IPS DF 4.7 (cell line): Measurements from ENCODE around the gene AK4.
"Not testable (repeated sequence)": the region's sequence is repeated elsewhere in the genome, so short reads cannot be mapped to it uniquely, and the experiment has no call there.

ENCODE experiments used
- DNase-seq: peaks from one replicate; pipeline ENCODE4 v3.0.0-alpha.2; 2013; ENCODE audit warnings: low spot score; ENCODE audit errors: extremely low read depth

Gene AK4

GRCh38 chr1:65213271-65214023, 65.4 kb downstream of the AK4 start:
- no peak for DNase-seq

DNA sequence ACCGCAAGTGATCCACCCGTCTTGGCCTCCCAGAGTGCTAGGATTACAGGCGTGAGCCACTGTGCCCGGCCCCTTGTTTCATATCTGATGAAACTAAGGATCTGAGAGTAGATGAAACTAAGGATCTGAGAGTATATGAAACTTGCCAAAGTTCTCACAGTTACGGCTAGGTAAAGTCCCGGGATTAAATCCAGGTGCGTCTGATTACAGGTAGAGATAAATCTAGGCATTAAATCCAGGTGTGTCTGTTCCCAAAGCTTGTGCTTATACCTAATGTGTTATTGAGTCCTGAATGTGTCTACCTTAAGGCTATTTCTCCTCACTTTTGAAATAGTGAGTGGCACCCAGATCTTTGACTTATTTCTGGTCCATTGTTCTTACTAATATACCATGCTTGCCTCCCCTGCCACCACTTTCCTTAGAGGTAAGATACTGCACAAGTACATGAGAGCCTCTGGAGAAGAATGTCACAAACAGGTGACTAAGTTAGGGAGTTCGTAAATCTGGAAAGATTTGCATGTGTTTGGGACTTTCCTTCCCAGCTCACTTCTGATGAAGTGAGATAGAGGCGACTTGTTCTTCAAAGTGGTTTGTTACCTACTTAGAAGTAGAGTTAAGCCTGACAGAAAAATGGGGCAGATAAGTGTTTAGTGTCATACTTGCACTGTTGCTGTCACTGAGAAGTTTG, 66.5 kb downstream of the AK4 start:
- DNase-seq = no peak

DNA sequence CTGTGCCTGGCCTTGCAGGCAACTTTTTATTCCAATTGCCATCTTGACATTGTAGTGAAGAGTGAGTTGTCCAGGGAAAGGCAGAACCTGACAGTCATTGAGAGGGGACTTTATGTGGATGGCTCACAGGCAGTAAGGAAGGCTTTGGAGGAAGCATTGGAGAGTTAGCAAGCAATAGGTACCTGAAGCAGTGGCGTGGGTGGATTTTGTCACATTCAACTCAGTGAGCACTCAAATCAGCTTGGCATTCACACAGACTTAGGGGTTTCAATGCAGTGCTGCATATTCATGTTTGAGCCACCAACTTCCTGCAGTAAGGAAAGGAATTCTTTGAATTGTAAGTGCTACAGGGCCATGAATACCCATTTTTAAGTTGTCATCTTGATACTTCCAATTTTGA, 69.0 kb downstream of the AK4 start:
- DNase-seq = no peak

DNA sequence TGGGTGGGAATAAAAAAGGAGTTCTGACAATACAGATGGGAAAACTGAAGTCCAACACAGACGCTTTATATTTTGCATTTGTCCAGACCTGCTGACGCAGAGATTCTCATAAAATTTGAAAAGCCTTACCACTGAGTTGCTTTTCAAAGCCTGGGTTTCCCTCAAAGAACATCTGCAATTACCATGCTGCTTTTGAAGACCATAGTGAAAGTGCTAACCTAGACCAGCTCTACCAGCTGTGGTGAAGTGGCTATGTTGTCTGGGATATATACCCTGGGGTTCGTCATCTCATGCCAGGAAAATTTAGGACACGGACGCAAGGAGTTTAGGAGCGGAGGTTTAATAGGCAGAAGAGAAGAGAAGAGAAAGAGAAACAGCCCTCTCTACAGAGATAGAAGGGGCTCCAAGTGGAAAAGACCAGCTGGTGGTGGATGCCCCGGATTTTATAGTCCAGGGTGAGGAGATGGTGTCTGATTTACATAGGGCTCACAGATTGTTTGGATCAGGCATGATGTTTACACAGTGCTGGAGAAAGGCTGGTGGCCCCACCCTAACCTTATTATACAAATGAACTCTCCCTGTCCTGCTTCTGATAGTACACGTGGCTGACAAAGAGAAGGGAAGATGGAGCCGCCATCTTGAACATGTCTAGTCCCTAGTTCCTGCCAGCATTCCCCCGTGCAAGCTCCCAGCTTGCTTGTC, 73.8 kb downstream of the AK4 start:
- no peak for DNase-seq

DNA sequence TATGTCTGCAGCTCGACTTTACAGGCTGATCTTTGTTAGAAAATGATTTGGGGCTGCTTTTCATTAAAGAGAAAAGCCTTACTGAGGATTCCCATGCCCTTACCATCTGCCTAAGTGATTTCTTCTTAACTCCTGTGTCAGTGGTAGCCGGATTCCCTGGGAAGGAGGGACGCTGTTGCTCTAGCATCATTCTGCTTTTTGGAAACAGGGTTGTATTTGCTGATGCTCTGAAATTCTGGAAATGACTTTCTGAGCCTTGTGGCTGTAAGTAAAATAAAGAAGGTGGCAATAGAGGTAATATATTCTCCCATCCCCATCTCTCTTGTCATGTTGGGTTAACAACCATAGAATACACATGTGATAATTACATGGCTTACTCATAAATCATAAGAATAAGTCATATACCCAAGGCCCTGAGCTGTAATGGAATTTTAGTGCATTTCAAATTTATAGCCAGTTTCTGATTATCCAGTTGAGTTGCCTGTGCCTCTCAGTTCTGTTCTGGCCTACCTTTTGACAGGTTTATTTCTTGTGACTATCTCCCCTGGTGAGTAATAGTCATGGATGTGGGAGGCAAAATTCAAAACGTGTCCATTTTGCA, 74.4 kb downstream of the AK4 start:
- DNase-seq = no peak

DNA sequence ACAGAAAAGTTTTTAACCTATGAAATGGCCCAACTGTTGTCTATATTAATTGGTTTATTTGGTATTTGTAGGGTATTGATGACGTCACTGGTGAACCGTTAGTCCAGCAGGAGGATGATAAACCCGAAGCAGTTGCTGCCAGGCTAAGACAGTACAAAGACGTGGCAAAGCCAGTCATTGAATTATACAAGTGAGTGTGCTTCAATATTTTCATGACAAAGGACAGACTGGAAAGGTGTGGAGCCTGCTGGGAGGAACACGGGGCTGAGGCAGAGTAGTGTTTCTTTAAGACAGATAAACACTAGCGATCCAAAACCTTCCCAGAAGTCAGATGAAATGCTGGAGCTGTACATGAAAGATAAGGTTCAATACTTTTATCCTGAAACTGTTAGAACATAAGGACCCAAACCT, 76.7 kb downstream of the AK4 start:
- DNase-seq = no peak

GRCh38 chr1:65225179-65225578, 77.2 kb downstream of the AK4 start:
- no peak for DNase-seq

GRCh38 chr1:65229201-65229600, 81.2 kb downstream of the AK4 start:
- DNase-seq = no peak

DNA sequence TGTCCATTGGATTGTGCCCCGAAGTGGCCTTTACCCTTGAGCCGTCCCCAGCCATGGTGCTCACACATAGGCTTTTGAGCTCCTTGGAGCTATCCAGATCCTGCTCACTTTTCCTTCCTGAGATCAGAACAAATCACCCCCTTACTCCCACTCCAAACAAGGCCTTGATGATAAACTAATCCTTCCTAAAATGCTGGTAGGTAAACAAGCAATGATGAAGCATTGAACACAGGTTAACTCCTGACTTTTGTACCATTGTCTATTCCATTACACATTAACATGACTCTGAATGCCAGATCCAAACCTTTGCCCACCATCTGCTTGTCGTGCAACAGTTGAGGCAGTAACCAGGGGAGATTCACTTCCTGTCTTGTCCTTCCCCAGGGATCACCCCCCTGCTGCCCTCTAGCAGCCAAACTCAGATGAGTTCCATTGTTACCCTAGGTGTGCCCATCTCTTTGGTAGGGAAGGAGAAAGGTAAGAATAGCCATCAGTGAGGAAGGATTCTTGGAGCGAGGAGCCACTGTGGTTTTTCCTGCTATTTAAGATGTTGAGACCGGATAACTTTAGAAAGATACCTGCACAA, 81.8 kb downstream of the AK4 start:
- no peak for DNase-seq

DNA sequence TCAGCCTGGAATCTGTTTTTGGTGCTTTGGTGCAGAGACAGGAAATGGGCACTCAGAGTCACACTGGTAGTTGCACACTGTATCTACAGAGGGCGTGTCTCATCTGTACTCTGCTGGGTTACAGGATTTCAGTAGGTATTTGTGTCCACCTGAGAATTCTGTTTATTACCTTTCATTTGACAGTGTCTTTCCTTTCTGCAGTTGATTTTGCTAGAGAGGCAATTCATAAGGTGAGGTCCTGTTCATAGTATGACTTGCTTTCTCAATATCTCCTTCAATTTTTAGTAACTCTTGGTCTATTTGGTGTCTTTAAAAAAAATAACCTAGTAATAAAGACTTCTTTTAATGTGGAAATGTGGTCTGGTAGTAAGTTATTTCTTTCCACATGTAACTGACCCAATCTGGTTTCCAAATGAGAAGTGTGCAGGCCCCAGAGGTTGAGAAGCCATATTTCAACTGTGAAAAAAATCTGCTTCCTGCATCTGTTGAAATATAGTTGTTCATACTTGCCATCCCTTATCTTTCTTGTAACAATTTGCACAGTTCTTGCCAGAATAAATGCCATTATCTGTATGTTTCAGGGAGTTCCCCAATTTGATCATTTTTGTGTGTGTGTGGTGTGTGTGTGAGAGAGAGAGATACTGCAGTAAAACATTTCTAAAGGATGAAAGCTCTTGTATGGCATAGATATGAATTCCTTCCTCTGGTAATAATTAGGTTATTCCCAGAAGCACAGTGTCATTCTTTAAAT, 82.9 kb downstream of the AK4 start:
- no peak for DNase-seq

DNA sequence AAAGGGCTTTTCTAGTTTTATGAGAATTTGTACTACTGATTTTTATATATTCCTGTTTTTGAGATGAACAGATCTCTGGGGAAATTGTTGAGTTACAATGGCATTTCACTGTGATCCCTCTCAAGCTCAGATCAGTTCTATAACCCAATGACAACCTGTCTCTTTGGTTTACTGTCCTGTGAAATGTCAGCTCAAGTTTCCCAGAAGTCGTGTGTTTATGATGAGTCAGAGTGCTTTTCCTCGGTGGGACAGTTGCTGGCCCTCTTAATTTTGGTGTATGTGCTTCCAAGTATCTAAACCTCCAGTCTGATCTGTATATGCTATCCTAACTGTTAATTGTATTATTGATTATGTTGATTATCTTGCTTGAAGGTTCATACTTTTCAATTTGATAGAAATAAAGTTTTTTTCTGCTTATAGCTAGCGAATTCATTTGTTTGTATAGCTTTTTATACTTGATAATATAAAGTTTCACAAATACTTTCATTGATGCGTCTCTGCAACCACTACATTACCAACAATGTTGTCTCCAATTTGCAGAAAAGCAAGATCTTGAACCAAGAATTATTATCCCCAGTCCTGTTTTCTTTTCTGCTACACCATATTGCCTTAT, 83.8 kb downstream of the AK4 start:
- no peak for DNase-seq

- DNase-seq = no peak
Observed at GRCh38 chr1:65232461-65232990, 84.5 kb downstream of the AK4 start.

- no peak for DNase-seq
Observed at GRCh38 chr1:65233782-65234181, 85.8 kb downstream of the AK4 start.

GRCh38 chr1:65235867-65236805, 88.1 kb downstream of the AK4 start:
- no peak for DNase-seq

GRCh38 chr1:65237088-65237487, 89.1 kb downstream of the AK4 start:
- not testable (repeated sequence) for DNase-seq

DNA sequence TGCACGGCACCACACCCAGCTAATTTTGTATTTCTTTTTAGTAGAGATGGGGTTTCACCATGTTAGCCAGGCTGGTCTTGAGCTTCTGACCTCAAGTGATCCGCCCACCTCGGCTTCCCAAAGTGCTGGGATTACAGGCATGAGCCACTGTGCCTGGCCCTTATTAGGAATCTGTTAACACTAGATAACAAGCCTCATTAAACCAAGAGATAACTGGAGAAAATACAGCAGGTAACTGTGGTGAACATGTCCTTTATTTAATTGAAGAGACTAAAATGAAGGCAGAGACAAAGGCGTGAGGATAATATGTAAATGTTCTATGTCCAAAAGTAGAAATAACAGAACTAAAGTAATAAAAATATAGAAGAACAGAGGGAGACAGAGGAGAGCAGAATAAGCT, 89.5 kb downstream of the AK4 start:
- no peak for DNase-seq

GRCh38 chr1:65238010-65238409, 90.0 kb downstream of the AK4 start:
- DNase-seq = no peak

DNA sequence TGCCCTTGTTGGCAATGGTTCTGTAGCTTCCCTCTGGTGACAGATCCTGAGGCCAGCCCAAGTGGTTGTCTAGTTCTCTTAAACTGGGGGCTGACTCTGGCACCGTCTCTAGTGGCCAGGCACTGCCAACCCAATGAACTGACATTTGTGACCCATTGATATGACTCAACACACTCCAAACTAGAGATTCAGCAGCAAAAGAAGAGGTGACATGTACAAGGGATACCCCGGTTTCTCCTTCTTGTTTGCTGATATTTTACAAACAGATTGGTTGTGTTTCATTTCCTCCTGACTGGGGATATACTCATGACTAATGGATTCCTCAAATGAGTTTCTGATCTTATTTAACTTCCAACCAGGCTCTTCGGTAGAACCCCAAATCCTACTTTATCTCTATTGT, 95.5 kb downstream of the AK4 start:
- no peak for DNase-seq

- DNase-seq = no peak
Observed at GRCh38 chr1:65245295-65245694, 97.3 kb downstream of the AK4 start.
